ENCODE data around the gene GINS1.

DNA sequence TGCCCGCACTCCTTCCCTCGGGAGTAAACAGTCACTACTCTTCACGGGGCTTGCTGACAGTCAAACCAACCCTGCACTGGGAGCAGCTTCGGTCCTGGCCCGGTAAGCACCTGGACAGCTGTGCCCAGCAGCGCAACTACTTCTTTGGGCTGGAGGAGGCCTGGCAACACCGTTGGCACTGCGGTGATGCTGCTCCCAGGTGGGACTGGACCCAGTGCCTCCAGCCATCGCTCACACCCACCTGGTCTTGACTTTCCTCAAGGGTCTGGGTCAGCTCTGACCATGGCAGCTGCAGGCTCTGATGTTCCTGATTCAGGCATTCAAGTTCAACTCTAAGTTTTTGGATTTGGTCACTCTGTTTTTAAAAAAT lies 53.8 kb downstream of the GINS1 start:
- TF ChIP-seq, protein P1, sequence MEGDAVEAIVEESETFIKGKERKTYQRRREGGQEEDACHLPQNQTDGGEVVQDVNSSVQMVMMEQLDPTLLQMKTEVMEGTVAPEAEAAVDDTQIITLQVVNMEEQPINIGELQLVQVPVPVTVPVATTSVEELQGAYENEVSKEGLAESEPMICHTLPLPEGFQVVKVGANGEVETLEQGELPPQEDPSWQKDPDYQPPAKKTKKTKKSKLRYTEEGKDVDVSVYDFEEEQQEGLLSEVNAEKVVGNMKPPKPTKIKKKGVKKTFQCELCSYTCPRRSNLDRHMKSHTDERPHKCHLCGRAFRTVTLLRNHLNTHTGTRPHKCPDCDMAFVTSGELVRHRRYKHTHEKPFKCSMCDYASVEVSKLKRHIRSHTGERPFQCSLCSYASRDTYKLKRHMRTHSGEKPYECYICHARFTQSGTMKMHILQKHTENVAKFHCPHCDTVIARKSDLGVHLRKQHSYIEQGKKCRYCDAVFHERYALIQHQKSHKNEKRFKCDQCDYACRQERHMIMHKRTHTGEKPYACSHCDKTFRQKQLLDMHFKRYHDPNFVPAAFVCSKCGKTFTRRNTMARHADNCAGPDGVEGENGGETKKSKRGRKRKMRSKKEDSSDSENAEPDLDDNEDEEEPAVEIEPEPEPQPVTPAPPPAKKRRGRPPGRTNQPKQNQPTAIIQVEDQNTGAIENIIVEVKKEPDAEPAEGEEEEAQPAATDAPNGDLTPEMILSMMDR (IDR thresholded peaks at IDR 0.05) = no peak
- no peak for TF ChIP-seq POLR2A (IDR thresholded peaks at IDR 0.05)
- TF ChIP-seq EP300 (IDR thresholded peaks at IDR 0.05) = no peak

Data from ovary (tissue), 3 donors.